Stimulated activated CD4-positive, alpha-beta T cell treated with anti-CD3 and anti-CD28 coated beads, Interleukin-15, amount 100 ng/mL, for 24 hours (primary cell): Measurements from ENCODE around the gene POU2F1.

ENCODE experiments used
- DNase-seq: peaks from one replicate; pipeline ENCODE4 v3.0.0-alpha.2; 2020

The POU2F1 gene

GRCh38 chr1:167472752-167473521 is 252.3 kb downstream of the POU2F1 start:
- peak; percentile 72 for DNase-seq

- DNase-seq: no peak
Observed at GRCh38 chr1:167473761-167474160, 253.1 kb downstream of the POU2F1 start.

GRCh38 chr1:167474191-167474641 is 253.5 kb downstream of the POU2F1 start:
- DNase-seq: peak; percentile 72

- no peak for DNase-seq
Observed at GRCh38 chr1:167476061-167476460, 255.4 kb downstream of the POU2F1 start.
